HG03060 (cell line): ENCODE results near the gene CHAF1B.
A peak's percentile ranks its signal among the peaks of the same experiment; 100 is the strongest.

Source experiments
- ATAC-seq: cut with Tn5 transposase; IDR thresholded peaks from one replicate; pipeline ENCODE4 v1.9.1; 2021; ENCODE audit warnings: low read depth, moderate number of reproducible peaks; ENCODE audit not compliant: unreplicated experiment

Gene CHAF1B

GRCh38 chr21:36423771-36424433 is 38.7 kb downstream of the CHAF1B start:
- ATAC-seq: no peak

GRCh38 chr21:36424592-36424991 is 39.4 kb downstream of the CHAF1B start:
- no peak for ATAC-seq

DNA sequence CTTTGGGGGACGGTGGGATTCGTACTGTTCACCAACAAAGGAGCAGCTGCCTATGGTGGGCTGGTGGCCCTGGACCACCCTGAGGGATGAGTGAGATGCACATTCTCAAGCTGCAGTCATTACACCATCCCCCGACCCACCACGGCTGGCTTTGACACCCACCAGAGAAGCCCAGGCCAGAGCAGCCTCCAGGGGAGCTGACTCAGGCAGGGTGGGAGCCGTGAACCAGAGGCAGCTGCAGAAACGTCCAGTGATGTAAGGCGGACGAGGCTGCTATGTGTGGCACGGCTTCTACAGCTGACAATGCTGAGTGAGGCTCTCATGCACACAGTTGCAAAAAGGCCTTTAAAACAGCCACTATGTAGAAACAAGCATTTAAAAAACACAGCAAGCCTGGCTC is 40.1 kb downstream of the CHAF1B start:
- no peak for ATAC-seq

- ATAC-seq: no peak
Observed at GRCh38 chr21:36427502-36427901, 42.3 kb downstream of the CHAF1B start.

GRCh38 chr21:36428761-36429432 is 43.7 kb downstream of the CHAF1B start:
- no peak for ATAC-seq

GRCh38 chr21:36429947-36430546 is 44.9 kb downstream of the CHAF1B start:
- ATAC-seq: peak; percentile 82

DNA sequence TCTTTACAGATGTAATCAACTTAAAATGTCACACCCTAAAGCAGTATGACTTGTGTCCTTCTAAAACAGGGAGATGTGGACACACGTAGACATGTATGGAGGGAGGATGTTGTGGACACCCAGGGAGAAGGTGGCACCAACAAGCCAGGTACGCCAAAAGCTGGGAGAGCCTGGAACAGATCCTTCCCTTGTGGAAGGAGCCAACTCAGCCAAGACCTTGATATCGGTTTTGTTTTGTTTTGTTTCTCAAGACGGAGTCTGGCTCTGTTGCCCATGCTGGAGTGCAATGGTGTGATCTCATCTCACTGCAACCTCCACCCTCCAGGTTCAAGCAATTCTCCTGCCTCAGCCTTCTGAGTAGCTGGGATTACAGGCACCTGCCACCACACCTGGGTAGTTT is 45.6 kb downstream of the CHAF1B start:
- ATAC-seq: no peak

GRCh38 chr21:36431252-36431651 is 46.1 kb downstream of the CHAF1B start:
- no peak for ATAC-seq

- ATAC-seq: no peak
Observed at GRCh38 chr21:36433059-36433709, 48.0 kb downstream of the CHAF1B start.

- no peak for ATAC-seq
Observed at GRCh38 chr21:36434144-36434543, 49.0 kb downstream of the CHAF1B start.

- ATAC-seq: no peak
Observed at GRCh38 chr21:36436829-36437744, 51.9 kb downstream of the CHAF1B start.

GRCh38 chr21:36437745-36438128 is 52.5 kb downstream of the CHAF1B start:
- no peak for ATAC-seq

DNA sequence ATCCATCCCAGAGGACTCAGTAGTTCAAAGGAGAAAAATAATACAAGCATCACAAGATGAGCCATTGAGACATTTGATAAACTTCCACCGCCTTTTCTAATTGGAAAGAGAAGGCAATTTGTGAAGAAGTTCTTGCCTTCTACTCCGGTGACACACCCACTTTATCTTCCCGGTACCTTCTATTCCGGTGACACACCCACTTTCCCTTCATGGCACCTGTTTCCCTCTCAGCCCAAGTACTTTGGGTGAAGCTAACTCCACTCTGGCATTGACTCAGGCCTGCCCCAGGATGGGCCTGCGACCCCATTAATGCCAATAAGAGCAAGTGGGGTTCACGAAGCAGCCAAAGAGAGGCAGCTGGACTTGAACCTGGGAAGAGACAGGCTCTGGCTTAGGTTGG is 56.5 kb downstream of the CHAF1B start:
- no peak for ATAC-seq

DNA sequence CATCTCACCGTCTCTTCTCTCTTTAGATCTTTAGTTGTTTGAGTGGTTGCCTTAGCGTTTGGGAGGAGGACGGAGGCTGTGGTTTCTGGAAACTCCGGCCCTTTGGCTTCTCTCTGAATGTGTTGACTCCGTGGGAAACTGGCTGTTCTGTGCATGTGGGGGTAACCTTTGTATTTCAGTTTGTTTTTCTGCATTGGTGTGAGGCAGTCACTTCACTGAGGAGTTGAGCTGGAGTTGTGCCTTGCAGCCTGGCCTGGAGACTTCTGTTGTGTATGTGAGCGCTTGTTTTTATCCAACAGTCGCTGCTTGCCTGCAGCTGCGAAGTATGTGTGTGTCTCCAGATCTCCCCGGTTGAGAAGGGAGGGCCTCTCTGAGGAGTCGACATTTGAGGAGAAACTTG is 61.1 kb downstream of the CHAF1B start:
- no peak for ATAC-seq

- no peak for ATAC-seq
Observed at GRCh38 chr21:36450511-36450910, 65.3 kb downstream of the CHAF1B start.

DNA sequence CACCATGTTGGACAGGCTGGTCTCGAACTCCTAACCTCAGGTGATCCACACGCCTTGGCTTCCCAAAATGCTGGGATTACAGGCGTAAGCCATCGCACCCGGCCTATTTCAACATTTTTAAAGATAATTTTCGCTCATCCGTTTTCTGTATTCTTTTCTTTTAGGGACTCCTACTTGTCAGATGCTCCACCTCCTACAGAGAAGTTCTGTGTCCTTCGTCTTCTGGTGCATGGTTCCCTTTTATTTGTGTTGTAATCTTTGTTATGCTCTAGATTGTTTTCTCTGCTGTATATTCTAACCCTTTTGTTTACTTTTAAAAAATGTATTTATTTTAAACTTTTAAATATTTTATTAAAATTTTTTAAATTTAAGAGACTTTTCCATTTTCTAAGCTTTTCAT is 66.3 kb downstream of the CHAF1B start:
- no peak for ATAC-seq

DNA sequence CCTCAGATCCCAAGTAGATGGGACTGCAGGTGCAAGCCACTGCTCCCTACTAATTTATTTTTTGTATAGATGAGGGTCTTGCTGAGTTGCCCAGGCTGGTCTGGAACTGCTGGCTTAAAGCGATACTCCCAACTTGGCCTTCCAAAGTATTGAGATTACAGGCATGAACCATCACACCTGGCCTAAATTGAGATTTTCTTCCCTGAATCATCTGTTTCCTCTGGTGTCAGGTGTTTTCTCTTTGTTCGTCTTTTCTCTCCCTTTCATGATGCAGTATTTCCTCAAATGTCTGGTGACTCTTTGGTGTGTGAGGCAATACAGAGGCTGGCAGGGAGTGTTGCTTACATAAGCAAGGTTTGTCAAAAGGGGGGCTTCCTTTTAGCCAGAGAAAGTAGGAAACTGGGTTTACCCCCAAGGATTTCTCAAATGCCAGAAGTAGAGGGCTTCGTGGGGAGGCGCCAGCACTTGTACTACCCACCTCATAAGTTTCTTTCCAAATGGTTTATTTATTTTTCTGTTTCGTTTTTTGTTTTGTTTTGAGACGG is 67.2 kb downstream of the CHAF1B start:
- ATAC-seq: no peak

DNA sequence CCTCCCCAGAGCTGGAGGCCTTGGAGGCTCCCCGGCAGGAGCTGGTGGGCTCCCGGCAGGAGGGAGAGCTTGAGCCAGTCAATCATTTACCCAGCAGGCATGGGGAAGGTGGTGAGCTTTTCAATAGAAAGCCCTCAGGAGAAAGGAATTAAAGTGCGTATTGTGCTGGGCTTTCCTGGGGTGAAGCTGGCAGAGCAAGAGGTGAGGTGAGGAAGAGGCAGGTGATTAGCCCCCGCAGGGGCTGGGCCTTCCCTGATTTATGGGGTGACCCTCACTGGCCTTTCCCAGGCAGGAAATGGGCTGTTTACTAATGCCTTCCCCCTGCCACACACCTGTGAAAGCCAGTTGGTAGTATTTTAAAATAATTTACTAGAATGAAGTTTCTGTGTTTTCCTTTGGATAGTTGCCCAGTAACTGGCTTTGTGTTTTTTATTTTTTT is 68.9 kb downstream of the CHAF1B start:
- no peak for ATAC-seq

GRCh38 chr21:36454706-36455105 is 69.5 kb downstream of the CHAF1B start:
- ATAC-seq: no peak

DNA sequence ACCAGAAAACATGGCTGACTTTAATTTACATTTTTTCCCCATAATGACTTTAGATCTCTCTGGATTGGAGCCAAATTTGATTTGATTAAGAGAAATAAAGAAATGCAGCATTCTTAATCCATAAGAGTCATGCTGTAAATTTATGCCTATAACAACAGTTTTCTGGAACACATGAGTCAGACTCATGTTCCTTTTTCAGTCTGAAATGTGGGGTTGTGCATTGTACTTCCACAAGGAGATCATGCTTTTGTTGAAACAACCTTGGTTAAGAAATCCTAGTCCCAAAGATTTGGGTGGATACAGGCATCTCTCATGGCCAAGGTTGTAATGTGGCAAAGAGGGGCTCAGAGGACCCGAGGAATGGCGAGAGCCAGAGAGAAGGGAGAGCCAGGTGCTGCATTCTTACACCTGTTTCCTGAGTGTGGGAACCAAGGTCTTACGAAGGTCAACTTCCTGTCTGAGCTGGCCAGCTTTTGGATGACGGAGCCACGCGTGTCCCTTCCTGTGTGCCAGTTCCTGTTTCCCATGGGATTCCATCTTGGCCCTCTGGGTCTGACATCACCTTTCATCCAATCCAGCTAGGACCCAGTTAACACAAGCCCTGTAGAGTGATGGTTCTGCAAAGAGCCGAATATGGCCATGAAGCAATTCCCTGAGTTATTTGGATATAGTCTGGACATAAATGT is 71.7 kb downstream of the CHAF1B start:
- ATAC-seq: no peak
